ENCODE measurements around the gene FGF14.

FGF14 gene

GRCh38 chr13:101703838-101704237 is 698.0 kb downstream of the FGF14 start:
- in situ Hi-C loops (cut with MboI; ENCODE audit: low pct_unique_long_range_greater_than_20kb, low sequenced_read_pairs): no loop called here
- DNase-seq: no peak

- in situ Hi-C loops (cut with MboI; ENCODE audit: low pct_unique_long_range_greater_than_20kb, low sequenced_read_pairs): no loop called here
- DNase-seq: no peak
Measured at GRCh38 chr13:101703081-101703480, 698.8 kb downstream of the FGF14 start.

GRCh38 chr13:101700598-101700997 is 701.2 kb downstream of the FGF14 start:
- DNase-seq: no peak
- in situ Hi-C loops (cut with MboI; ENCODE audit: low pct_unique_long_range_greater_than_20kb, low sequenced_read_pairs): no loop called here

- no peak for DNase-seq
- in situ Hi-C loops (cut with MboI; ENCODE audit: low pct_unique_long_range_greater_than_20kb, low sequenced_read_pairs): no loop called here
Measured at GRCh38 chr13:101698400-101698799, 703.4 kb downstream of the FGF14 start.

- in situ Hi-C loops (cut with MboI; ENCODE audit: low pct_unique_long_range_greater_than_20kb, low sequenced_read_pairs): no loop called here
- DNase-seq: no peak
Measured at GRCh38 chr13:101697745-101698144, 704.1 kb downstream of the FGF14 start.

GRCh38 chr13:101695870-101696516 is 705.9 kb downstream of the FGF14 start:
- no peak for DNase-seq
- in situ Hi-C loops (cut with MboI; ENCODE audit: low pct_unique_long_range_greater_than_20kb, low sequenced_read_pairs): no loop called here

- in situ Hi-C loops (cut with MboI; ENCODE audit: low pct_unique_long_range_greater_than_20kb, low sequenced_read_pairs): no loop called here
- DNase-seq: no peak
Measured at GRCh38 chr13:101691341-101691860, 710.4 kb downstream of the FGF14 start.

GRCh38 chr13:101690871-101691270 is 711.0 kb downstream of the FGF14 start:
- no peak for DNase-seq
- in situ Hi-C loops (cut with MboI; ENCODE audit: low pct_unique_long_range_greater_than_20kb, low sequenced_read_pairs): no loop called here

- no peak for DNase-seq
- in situ Hi-C loops (cut with MboI; ENCODE audit: low pct_unique_long_range_greater_than_20kb, low sequenced_read_pairs): no loop called here
Measured at GRCh38 chr13:101686003-101686402, 715.8 kb downstream of the FGF14 start.

GRCh38 chr13:101681834-101682233 is 720.0 kb downstream of the FGF14 start:
- in situ Hi-C loops (cut with MboI; ENCODE audit: low pct_unique_long_range_greater_than_20kb, low sequenced_read_pairs): no loop called here
- DNase-seq: no peak

- in situ Hi-C loops (cut with MboI; ENCODE audit: low pct_unique_long_range_greater_than_20kb, low sequenced_read_pairs): no loop called here
- DNase-seq: no peak
Measured at GRCh38 chr13:101673360-101674105, 728.3 kb downstream of the FGF14 start.

- DNase-seq: no peak
- in situ Hi-C loops (cut with MboI; ENCODE audit: low pct_unique_long_range_greater_than_20kb, low sequenced_read_pairs): no loop called here
Measured at GRCh38 chr13:101661839-101662238, 740.0 kb downstream of the FGF14 start.
